SU-DHL-6 (cell line): ENCODE results near the gene PACS2.

Experiments used
- CTCF ChIP-seq: fragments of 200-600 bp; sonication (generic); IDR thresholded peaks from one replicate; pipeline ENCODE4 v1.5.1; 2017; ENCODE audit warnings: antibody characterized with exemption, mild to moderate bottlenecking, low read length, moderate library complexity; ENCODE audit not compliant: insufficient read depth, poor library complexity, severe bottlenecking
- EZH2phosphoT487 ChIP-seq: fragments of 200-600 bp; sonication (generic), shearing (Covaris generic); conservative IDR thresholded peaks from 2 replicates; pipeline ENCODE4 v1.6.1; 2018; ENCODE audit warnings: mild to moderate bottlenecking, antibody characterized with exemption, low read length, moderate library complexity, mixed read lengths

DNA sequence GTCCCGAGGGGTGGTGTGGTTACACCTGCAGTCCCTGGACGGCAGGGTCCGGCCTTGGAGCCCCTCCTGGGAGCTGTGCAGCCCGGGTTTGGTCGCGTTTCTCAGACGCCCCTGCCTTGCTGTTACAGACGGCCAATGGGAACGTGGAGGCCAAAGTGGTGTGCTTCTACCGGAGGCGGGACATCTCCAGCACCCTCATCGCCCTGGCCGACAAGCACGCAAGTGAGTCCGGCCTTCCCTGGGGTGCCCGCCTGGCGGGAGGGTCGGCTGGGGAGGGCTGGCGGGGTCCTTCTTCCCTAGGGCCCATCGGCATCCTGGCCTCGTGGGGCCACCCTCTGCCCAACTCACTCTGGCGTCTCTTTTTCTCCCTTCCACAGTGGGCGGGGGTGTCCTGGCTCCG, 130.7 kb downstream of the PACS2 start:
- TF ChIP-seq CTCF = no peak
- TF ChIP-seq EZH2phosphoT487 = no peak
